Lower lobe of right lung (tissue), 2 donors: ENCODE data around the gene SNRPA1. TPM values are rescaled to one million over a fixed set of nuclear protein-coding genes. Genes with fewer than 3 reads are reported as not detected.

ENCODE experiments used
- ATAC-seq, 2 donors: fragments of 200-7000 bp; cut with Tn5 transposase; one replicate each; pipeline ENCODE4 v1.9.1; 2020 to 2022; ENCODE audit warnings: mild to moderate bottlenecking in 2 of 2, moderate library complexity in 2 of 2
- DNase-seq: peaks from one replicate; pipeline ENCODE4 v3.0.0-alpha.2; 2020
- H3K27ac ChIP-seq: fragments of 200-600 bp; one replicate; pipeline ENCODE4 v1.8.0; 2022
- H3K27me3 ChIP-seq: fragments of 200-600 bp; one replicate; pipeline ENCODE4 v1.8.0; 2022; ENCODE audit warnings: low read depth
- H3K36me3 ChIP-seq: fragments of 200-600 bp; one replicate; pipeline ENCODE4 v1.8.0; 2022; ENCODE audit warnings: mild to moderate bottlenecking
- H3K4me1 ChIP-seq: fragments of 200-600 bp; one replicate; pipeline ENCODE4 v1.8.0; 2022
- H3K4me3 ChIP-seq: fragments of 200-600 bp; one replicate; pipeline ENCODE4 v1.8.0; 2022; ENCODE audit warnings: mild to moderate bottlenecking
- H3K9me3 ChIP-seq: fragments of 200-600 bp; one replicate; pipeline ENCODE4 v1.8.0; 2022
- CTCF ChIP-seq: fragments of 200-600 bp; IDR thresholded peaks from one replicate; pipeline ENCODE4 v1.8.0; 2022; ENCODE audit warnings: antibody characterized with exemption, mild to moderate bottlenecking
- intact Hi-C: fragments of 100-400 bp; cut with DNase I; formaldehyde crosslinking; loops from one replicate; pipeline ENCODE4 v1.11.0; 2022
- total RNA-seq: library from RNA; stranded (reverse); fragmentation: NEBNext Ultra II Directional; extraction: Animal tissue kit (Norgen Biotek cat#: 25700); gene quantifications from one replicate; pipeline ENCODE4 v1.2.1, GENCODE V29; 2021
- donor health status: DM: no; HTN: yes; CAD: no; lungs with severe emphysema.

Gene SNRPA1
- total RNA-seq, 1 donor from 2014 or later: 35.4 TPM

- DNase-seq (no peak), ATAC-seq (no peak)
- H3K4me3 ChIP-seq: no peak overlapping the region
- no peak for TF ChIP-seq CTCF
- no peaks in the 10 kb centered on the region for H3K4me1 ChIP-seq
- no peaks in the 10 kb centered on the region for H3K9me3 ChIP-seq
- H3K27me3 ChIP-seq: no peaks in the 10 kb centered on the region
- H3K36me3 ChIP-seq: no peaks in the 10 kb centered on the region
- H3K27ac ChIP-seq: no peak overlapping the region
- intact Hi-C loops: no loop called here
Observed at GRCh38 chr15:101322854-101323477, 27.9 kb upstream of the SNRPA1 start.

GRCh38 chr15:101322016-101322695, 27.1 kb upstream of the SNRPA1 start:
- intact Hi-C loops: no loop called here
- no peak for DNase-seq
- ATAC-seq: no peak

GRCh38 chr15:101320501-101321052, 25.5 kb upstream of the SNRPA1 start:
- DNase-seq (peak; percentile 84), ATAC-seq (peak; percentile 90)
- Histone ChIP-seq H3K4me1 (no peaks in the 10 kb centered on the region), H3K27ac (no peak overlapping the region), H3K36me3 (no peaks in the 10 kb centered on the region), H3K9me3 (no peaks in the 10 kb centered on the region), H3K27me3 (no peaks in the 10 kb centered on the region), H3K4me3 (peak overlapping the region; percentile 15)
- TF ChIP-seq CTCF: peak; percentile 48
- intact Hi-C loops: no loop called here

More at GRCh38 chr15:101322016-101322695, 27.1 kb upstream of the SNRPA1 start:
- Histone ChIP-seq H3K27ac (no peak overlapping the region), H3K4me1 (no peaks in the 10 kb centered on the region), H3K9me3 (no peaks in the 10 kb centered on the region), H3K36me3 (no peaks in the 10 kb centered on the region), H3K4me3 (no peak overlapping the region), H3K27me3 (no peaks in the 10 kb centered on the region)
- no peak for TF ChIP-seq CTCF

- TF ChIP-seq CTCF: no peak
- no peaks in the 10 kb centered on the region for H3K36me3 ChIP-seq
Observed at GRCh38 chr15:101318839-101319238, 23.8 kb upstream of the SNRPA1 start.

GRCh38 chr15:101318147-101318819, 23.2 kb upstream of the SNRPA1 start:
- no peak for DNase-seq
- intact Hi-C loops: no loop called here
- peak in 1 of 2 donors; percentile 20 for ATAC-seq
- no peak overlapping the region for H3K27ac ChIP-seq
- no peak for TF ChIP-seq CTCF
- H3K4me3 ChIP-seq: no peak overlapping the region
- H3K9me3 ChIP-seq: no peaks in the 10 kb centered on the region
- no peaks in the 10 kb centered on the region for H3K27me3 ChIP-seq
- H3K4me1 ChIP-seq: no peaks in the 10 kb centered on the region
- H3K36me3 ChIP-seq: no peaks in the 10 kb centered on the region

More at GRCh38 chr15:101318839-101319238, 23.8 kb upstream of the SNRPA1 start:
- ATAC-seq (no peak), DNase-seq (no peak)
- no peaks in the 10 kb centered on the region for H3K9me3 ChIP-seq
- H3K4me3 ChIP-seq: no peak overlapping the region
- intact Hi-C loops: no loop called here
- no peak overlapping the region for H3K27ac ChIP-seq
- H3K4me1 ChIP-seq: no peaks in the 10 kb centered on the region
- H3K27me3 ChIP-seq: no peaks in the 10 kb centered on the region
